T-helper 1 cell treated with Interleukin-12 subunit alpha and Interleukin-12 subunit beta and Interleukin-4 antibody, amounts not matched to agents 30 μg/mL and 1 μg/mL, for 36 hours (primary cell): ENCODE measurements around the gene RERE.
"Not testable (repeated sequence)": the region's sequence is repeated elsewhere in the genome, so short reads cannot be mapped to it uniquely, and the experiment has no call there.

ENCODE experiments used
- H3K27ac Mint-ChIP-seq: one replicate; pipeline ENCODE4 v1.8.0; 2021; ENCODE audit warnings: mild to moderate bottlenecking, mixed read lengths
- H3K27me3 Mint-ChIP-seq: one replicate; pipeline ENCODE4 v1.8.0; 2021; ENCODE audit warnings: low read depth, mixed read lengths
- H3K36me3 Mint-ChIP-seq: one replicate; pipeline ENCODE4 v1.8.0; 2021; ENCODE audit warnings: low read depth, mixed read lengths
- H3K4me1 Mint-ChIP-seq: one replicate; pipeline ENCODE4 v1.8.0; 2021; ENCODE audit warnings: low read depth, mixed read lengths
- H3K4me3 Mint-ChIP-seq: one replicate; pipeline ENCODE4 v1.8.0; 2021; ENCODE audit warnings: mild to moderate bottlenecking, moderate library complexity, mixed read lengths
- H3K9me3 Mint-ChIP-seq: one replicate; pipeline ENCODE4 v1.8.0; 2021; ENCODE audit warnings: mixed read lengths

RERE gene

DNA sequence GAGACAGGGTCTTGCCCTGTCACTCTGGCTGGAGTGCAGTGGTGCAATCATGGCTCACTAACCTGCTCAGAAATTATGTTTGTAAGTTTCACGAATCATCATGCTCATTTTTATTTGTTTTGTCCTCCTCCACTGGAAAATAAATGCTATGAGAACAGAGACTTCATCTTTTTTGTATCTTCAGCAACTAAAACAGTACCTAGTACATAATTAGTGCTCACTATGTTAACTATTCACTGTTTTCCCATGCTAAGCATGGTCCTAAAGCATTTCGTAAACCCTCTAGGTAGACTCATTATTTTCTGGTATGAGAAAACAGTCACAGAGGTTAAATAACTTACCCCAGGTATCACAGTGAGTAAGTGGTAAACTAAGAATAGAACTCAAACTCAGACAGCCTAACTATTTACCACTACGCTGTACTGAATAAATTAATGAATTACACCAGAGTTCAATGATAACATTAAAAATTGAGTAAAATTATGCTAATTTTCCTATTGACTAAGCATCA, 118.4 kb downstream of the RERE start:
- peaks cover 5% of the 10 kb centered on the region for H3K36me3 Mint-ChIP-seq
- no peaks in the 10 kb centered on the region for H3K9me3 Mint-ChIP-seq
- peaks cover 5% of the 10 kb centered on the region for H3K27me3 Mint-ChIP-seq
- no peak overlapping the region for H3K27ac Mint-ChIP-seq
- H3K4me3 Mint-ChIP-seq, result no peak overlapping the region
- H3K4me1 Mint-ChIP-seq, result peaks cover 37% of the 10 kb centered on the region

- no peaks in the 10 kb centered on the region for H3K9me3 Mint-ChIP-seq
- H3K4me3 Mint-ChIP-seq, result no peak overlapping the region
- peaks cover 32% of the 10 kb centered on the region for H3K4me1 Mint-ChIP-seq
- H3K36me3 Mint-ChIP-seq, result peaks cover 5% of the 10 kb centered on the region
- H3K27me3 Mint-ChIP-seq, result no peaks in the 10 kb centered on the region
- H3K27ac Mint-ChIP-seq, result no peak overlapping the region
Measured at GRCh38 chr1:8698012-8698630, 119.3 kb downstream of the RERE start.

- H3K9me3 Mint-ChIP-seq, H3K36me3 Mint-ChIP-seq, H3K27me3 Mint-ChIP-seq, H3K27ac Mint-ChIP-seq, H3K4me3 Mint-ChIP-seq: not testable (repeated sequence)
- H3K4me1 Mint-ChIP-seq, result peaks cover 16% of the 10 kb centered on the region
Measured at GRCh38 chr1:8695442-8695841, 122.0 kb downstream of the RERE start.

GRCh38 chr1:8693107-8693506, 124.3 kb downstream of the RERE start:
- Mint-ChIP-seq H3K27me3 (no peaks in the 10 kb centered on the region), H3K4me1 (peaks cover 11% of the 10 kb centered on the region), H3K9me3 (no peaks in the 10 kb centered on the region), H3K4me3 (no peak overlapping the region), H3K27ac (no peak overlapping the region), H3K36me3 (no peaks in the 10 kb centered on the region)

DNA sequence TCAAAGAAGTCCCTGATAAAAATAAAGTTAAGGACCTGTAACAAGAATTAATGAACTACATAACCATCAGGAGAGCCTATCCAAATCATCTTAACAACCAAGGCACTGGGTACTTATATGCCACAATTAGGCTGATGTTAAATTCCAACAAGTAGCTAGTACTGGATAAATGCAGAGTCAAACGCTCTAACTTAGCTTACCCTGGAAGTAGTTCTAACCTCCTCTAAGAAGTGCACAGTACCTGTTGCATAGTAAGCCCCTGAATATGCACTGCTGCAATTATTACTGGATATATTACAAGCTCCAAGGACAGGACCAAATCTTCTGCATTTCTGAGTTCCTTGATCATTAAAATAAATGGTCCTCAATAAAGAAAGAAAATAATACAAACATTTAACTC, 125.8 kb downstream of the RERE start:
- H3K27me3 Mint-ChIP-seq, result no peaks in the 10 kb centered on the region
- H3K9me3 Mint-ChIP-seq, result no peaks in the 10 kb centered on the region
- no peaks in the 10 kb centered on the region for H3K36me3 Mint-ChIP-seq
- no peak overlapping the region for H3K27ac Mint-ChIP-seq
- no peak overlapping the region for H3K4me3 Mint-ChIP-seq
- peaks cover 19% of the 10 kb centered on the region for H3K4me1 Mint-ChIP-seq

DNA sequence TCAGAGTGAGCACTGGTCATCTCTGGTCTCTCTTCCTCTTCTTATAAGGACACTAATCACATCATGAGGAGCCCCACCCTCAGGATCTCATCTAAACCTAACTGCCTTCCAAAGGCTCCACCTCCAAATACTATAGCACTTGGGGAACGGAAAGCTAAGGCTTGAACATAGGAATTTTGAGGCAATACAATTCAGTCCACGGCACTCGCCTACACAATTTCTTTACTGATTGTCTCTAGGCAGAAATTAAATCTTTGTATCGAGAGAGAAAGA, 127.3 kb downstream of the RERE start:
- no peaks in the 10 kb centered on the region for H3K9me3 Mint-ChIP-seq
- H3K36me3 Mint-ChIP-seq, result peaks cover 2% of the 10 kb centered on the region
- H3K4me1 Mint-ChIP-seq, result peaks cover 21% of the 10 kb centered on the region
- no peaks in the 10 kb centered on the region for H3K27me3 Mint-ChIP-seq
- no peak overlapping the region for H3K4me3 Mint-ChIP-seq
- no peak overlapping the region for H3K27ac Mint-ChIP-seq

DNA sequence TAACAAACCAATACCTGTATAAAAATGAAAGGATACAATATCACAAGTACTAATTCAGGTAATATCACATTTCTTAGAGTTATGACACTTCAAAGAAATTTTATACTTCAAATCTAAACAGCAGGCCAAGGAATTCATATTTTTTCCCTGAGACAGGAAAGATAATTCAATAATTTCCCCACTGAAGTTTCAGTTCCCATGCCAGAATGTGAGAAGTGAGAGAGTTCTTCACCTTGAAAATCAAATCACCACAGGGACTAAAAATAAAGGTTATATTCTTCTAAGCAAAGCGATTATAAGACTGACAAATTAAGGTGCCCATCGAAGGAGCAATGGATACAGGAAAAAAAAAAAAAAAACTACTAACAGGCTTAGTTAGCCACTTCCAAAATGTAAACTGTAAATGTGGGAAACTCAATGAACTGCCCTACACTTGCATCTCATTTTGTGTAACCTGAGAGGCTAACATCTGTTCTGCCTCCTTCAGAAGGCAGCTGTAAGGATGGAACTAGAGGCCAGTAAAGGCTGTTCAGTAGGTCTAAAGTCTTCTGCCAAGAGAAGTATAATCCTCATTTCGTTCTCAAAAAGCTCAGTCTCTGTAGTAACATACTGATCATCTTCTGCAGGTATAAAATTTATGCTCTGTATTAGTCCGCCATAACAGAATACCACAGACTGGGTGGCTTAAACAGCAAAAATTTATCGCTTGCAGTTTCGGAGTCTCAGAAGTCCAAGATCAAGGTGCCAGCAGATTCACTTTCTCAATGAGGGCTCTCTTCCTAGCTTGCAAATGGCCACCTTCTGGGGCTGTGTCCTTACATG, 127.8 kb downstream of the RERE start:
- Mint-ChIP-seq H3K27me3 (no peaks in the 10 kb centered on the region), H3K36me3 (peaks cover 2% of the 10 kb centered on the region), H3K4me3 (no peak overlapping the region), H3K9me3 (no peaks in the 10 kb centered on the region), H3K27ac (no peak overlapping the region), H3K4me1 (peaks cover 24% of the 10 kb centered on the region)

DNA sequence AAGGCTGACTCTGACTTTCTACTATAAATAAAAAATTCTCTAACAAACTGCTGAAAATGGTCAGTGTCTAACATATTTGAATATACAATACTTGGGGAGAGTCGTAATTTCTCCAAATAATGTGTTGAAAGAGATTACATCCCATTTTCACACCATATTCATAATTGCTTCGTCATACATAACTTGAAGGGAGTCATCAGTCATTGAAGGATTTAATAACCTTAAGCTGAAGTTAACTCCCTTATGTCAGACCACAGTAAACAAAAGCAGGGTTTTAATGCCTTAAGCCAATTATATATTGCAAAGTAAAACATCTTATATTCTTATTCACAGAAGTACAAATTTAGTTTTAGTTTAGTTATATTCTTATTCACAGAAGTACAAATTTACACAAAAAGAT, 129.9 kb downstream of the RERE start:
- no peak overlapping the region for H3K4me3 Mint-ChIP-seq
- no peak overlapping the region for H3K27ac Mint-ChIP-seq
- H3K36me3 Mint-ChIP-seq, result peaks cover 2% of the 10 kb centered on the region
- peaks cover 25% of the 10 kb centered on the region for H3K4me1 Mint-ChIP-seq
- no peaks in the 10 kb centered on the region for H3K27me3 Mint-ChIP-seq
- H3K9me3 Mint-ChIP-seq, result no peaks in the 10 kb centered on the region

- Mint-ChIP-seq H3K27ac (no peak overlapping the region), H3K36me3 (peaks cover 2% of the 10 kb centered on the region), H3K27me3 (no peaks in the 10 kb centered on the region), H3K9me3 (no peaks in the 10 kb centered on the region), H3K4me3 (no peak overlapping the region), H3K4me1 (peaks cover 27% of the 10 kb centered on the region)
Measured at GRCh38 chr1:8687039-8687438, 130.4 kb downstream of the RERE start.

DNA sequence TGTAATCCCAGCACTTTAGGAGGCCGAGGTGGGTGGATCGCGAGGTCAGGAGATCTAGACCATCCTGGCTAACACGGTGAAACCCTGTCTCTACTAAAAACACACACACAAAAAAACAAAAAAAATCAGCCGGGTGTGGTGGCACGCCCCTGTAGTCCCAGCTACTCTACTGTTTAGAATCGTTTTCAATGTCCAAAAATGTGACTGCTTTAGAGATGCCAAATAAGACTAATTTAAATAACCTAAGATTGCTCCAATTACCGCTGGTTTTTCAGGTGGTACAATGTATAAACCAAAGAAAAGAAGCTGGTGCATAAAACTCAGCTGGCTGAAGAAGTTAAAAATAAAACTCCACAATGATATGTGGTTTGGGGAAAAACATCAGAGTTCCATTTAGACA, 132.0 kb downstream of the RERE start:
- peaks cover 2% of the 10 kb centered on the region for H3K36me3 Mint-ChIP-seq
- H3K4me3 Mint-ChIP-seq, result no peak overlapping the region
- no peaks in the 10 kb centered on the region for H3K27me3 Mint-ChIP-seq
- no peak overlapping the region for H3K27ac Mint-ChIP-seq
- H3K9me3 Mint-ChIP-seq, result no peaks in the 10 kb centered on the region
- peaks cover 36% of the 10 kb centered on the region for H3K4me1 Mint-ChIP-seq

GRCh38 chr1:8684590-8684989, 132.8 kb downstream of the RERE start:
- peaks cover 36% of the 10 kb centered on the region for H3K4me1 Mint-ChIP-seq
- no peak overlapping the region for H3K4me3 Mint-ChIP-seq
- no peak overlapping the region for H3K27ac Mint-ChIP-seq

DNA sequence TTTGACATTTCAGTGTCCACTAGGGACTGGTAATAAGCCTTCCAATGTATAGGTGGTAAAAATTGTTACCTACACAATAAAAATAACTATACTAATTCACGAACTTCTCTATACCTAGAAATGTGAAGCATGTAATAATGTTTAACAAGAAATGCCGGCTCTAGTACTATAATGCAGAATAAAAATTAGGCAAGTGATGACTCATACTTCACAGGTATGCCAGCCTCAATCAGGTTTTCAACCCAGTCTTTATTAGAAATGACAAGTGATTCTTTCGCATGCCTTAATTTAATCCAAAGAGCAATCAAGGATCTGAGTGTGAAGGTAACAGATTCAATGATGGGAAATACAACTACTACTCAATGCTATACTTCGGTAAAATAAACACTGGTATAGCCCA, 134.9 kb downstream of the RERE start:
- H3K36me3 Mint-ChIP-seq, result peaks cover 6% of the 10 kb centered on the region
- H3K27me3 Mint-ChIP-seq, result no peaks in the 10 kb centered on the region
- peaks cover 30% of the 10 kb centered on the region for H3K4me1 Mint-ChIP-seq
- no peak overlapping the region for H3K4me3 Mint-ChIP-seq
- no peaks in the 10 kb centered on the region for H3K9me3 Mint-ChIP-seq
- no peak overlapping the region for H3K27ac Mint-ChIP-seq

More at GRCh38 chr1:8684590-8684989, 132.8 kb downstream of the RERE start:
- H3K36me3 Mint-ChIP-seq, result peaks cover 2% of the 10 kb centered on the region
- no peaks in the 10 kb centered on the region for H3K9me3 Mint-ChIP-seq
- H3K27me3 Mint-ChIP-seq, result no peaks in the 10 kb centered on the region

- H3K27me3 Mint-ChIP-seq, result no peaks in the 10 kb centered on the region
- no peaks in the 10 kb centered on the region for H3K9me3 Mint-ChIP-seq
- H3K27ac Mint-ChIP-seq, result peak overlapping the region; percentile 12
- H3K4me1 Mint-ChIP-seq, result peaks cover 29% of the 10 kb centered on the region
- peaks cover 8% of the 10 kb centered on the region for H3K36me3 Mint-ChIP-seq
- H3K4me3 Mint-ChIP-seq, result no peak overlapping the region
Measured at GRCh38 chr1:8681911-8682310, 135.5 kb downstream of the RERE start.

DNA sequence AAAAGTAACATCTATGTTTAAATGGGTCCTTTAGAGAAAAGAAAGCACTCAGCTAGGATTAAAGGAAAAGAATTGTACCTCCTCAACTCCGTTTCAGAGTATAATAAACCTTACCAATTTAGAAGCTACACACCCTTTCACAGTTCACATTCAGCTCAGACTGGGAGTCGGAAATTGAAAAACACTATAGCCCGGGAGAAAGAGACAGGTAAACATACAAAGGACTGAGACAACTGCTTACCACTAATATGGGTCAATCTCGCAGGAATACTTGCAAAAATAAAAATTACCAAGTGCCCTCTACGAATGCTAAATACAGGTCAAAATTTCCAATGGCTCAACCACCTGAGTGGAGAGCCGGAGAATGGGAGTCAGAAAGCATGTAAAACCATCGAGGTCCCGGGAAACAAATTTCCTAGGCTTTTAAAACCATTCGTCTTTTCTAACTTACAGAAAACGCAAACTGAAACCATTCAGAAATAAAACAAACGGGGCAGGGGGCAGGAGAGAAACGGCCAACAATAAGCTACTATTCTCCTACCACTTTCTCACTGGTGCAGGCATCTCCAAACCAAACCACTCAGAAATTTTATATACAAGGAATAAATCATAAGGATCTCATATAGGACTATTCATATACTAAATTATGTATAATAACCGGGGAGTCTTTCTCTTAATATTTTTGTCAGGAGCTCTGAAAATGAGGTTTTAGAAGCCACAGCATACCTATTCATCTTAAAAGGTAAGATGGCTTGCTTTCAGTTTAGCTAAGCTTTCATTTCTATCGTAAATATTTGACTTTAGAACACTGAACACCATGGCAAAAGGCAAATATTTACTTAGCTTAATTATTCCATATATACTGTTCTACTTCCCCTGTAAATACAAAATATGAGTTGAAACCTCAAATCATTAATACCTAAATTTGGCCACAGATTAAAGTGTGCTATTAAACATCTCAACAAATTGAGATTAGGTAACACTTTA, 136.5 kb downstream of the RERE start:
- H3K4me1 Mint-ChIP-seq, result peaks cover 26% of the 10 kb centered on the region
- H3K27me3 Mint-ChIP-seq, result no peaks in the 10 kb centered on the region
- no peak overlapping the region for H3K4me3 Mint-ChIP-seq
- no peaks in the 10 kb centered on the region for H3K9me3 Mint-ChIP-seq
- no peak overlapping the region for H3K27ac Mint-ChIP-seq
- H3K36me3 Mint-ChIP-seq, result peaks cover 8% of the 10 kb centered on the region
